ENCODE data around the gene JAKMIP3. TPM values are rescaled to one million over a fixed set of nuclear protein-coding genes. Genes with fewer than 3 reads are reported as not detected.

The JAKMIP3 gene
- total and polyA plus RNA-seq, 2 donors = 0.19 to 0.39 TPM

- Histone ChIP-seq H3K27me3 (ENCODE audit: control insufficient read depth in 2 of 2, insufficient read depth in 1 of 2, low read length in 1 of 2) (peaks cover 0 to 6% of the 10 kb centered on the region in 2 donors), H3K4me3 (ENCODE audit: low read length in 2 of 2) (no peak overlapping the region), H3K4me1 (ENCODE audit: control insufficient read depth in 2 of 2, insufficient read depth in 2 of 2, low read length in 2 of 2) (no peaks in the 10 kb centered on the region), H3K9me3 (ENCODE audit: control insufficient read depth in 2 of 2, insufficient read depth in 1 of 2, low read length in 1 of 2) (no peaks in the 10 kb centered on the region), H3K36me3 (ENCODE audit: control insufficient read depth in 2 of 2, insufficient read depth in 2 of 2, low read length in 1 of 2) (no peaks in the 10 kb centered on the region), H3K27ac (ENCODE audit: low read depth in 1 of 2, low read length in 1 of 2) (no peak overlapping the region)
- no peak for DNase-seq (ENCODE audit: low read depth in 6 of 9, low spot score in 9 of 9)
- WGBS = 63% methylated on average over 12 of the region's 12 CpGs
These were observed 5.8 kb upstream of the JAKMIP3 start for GRCh38 chr10:132059760-132060508.

DNA sequence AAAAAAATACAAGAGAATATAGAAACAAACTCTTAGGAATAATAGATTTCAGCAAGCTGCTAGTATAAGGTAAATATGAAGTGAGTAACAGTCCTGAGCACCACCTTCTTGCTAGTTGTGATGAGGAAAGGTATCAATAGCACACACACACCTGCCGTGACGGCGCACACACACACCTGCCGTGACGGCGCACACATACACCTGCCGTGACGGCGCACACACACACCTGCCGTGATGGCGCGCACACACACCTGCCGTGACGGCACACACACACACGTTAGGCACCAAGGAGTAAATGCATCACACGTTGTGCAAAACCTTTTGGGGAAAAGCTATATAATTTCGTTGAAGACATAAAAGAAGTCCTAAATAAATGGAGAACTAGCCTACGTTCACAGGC lies 4.7 kb upstream of the JAKMIP3 start:
- H3K4me1 ChIP-seq (ENCODE audit: control insufficient read depth in 2 of 2, insufficient read depth in 2 of 2, low read length in 2 of 2) = no peaks in the 10 kb centered on the region
- WGBS = 96% methylated on average over 18 of the region's 18 CpGs
- H3K27me3 ChIP-seq (ENCODE audit: control insufficient read depth in 2 of 2, insufficient read depth in 1 of 2, low read length in 1 of 2) = peaks cover 0 to 17% of the 10 kb centered on the region in 2 donors
- H3K27ac ChIP-seq (ENCODE audit: low read depth in 1 of 2, low read length in 1 of 2) = no peak overlapping the region
- H3K36me3 ChIP-seq (ENCODE audit: control insufficient read depth in 2 of 2, insufficient read depth in 2 of 2, low read length in 1 of 2) = no peaks in the 10 kb centered on the region
- H3K9me3 ChIP-seq (ENCODE audit: control insufficient read depth in 2 of 2, insufficient read depth in 1 of 2, low read length in 1 of 2) = no peaks in the 10 kb centered on the region
- no peak for DNase-seq (ENCODE audit: low read depth in 6 of 9, low spot score in 9 of 9)
- H3K4me3 ChIP-seq (ENCODE audit: low read length in 2 of 2) = no peak overlapping the region

DNA sequence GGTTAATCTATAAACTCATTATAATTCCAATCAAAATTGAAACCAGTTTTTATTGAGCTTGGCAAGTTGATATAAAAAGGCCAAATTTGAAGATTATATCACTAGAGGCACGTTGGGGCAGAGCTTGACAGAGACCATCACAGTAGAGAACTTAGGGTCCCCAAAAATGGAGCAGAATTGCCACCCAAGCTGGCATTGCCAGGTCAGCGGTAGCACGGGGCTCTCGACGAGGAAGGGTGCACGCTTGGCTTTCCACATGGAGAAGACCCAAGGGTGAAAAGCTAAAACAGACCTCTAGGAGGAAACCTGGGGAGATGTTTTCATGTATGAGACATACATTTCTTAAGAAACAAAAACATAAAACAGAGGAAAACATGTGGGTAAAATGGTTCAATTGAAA lies 4.3 kb upstream of the JAKMIP3 start:
- H3K4me3 ChIP-seq (ENCODE audit: low read length in 2 of 2) = no peak overlapping the region
- peaks cover 0 to 18% of the 10 kb centered on the region in 2 donors for H3K27me3 ChIP-seq (ENCODE audit: control insufficient read depth in 2 of 2, insufficient read depth in 1 of 2, low read length in 1 of 2)
- no peaks in the 10 kb centered on the region for H3K36me3 ChIP-seq (ENCODE audit: control insufficient read depth in 2 of 2, insufficient read depth in 2 of 2, low read length in 1 of 2)
- H3K27ac ChIP-seq (ENCODE audit: low read depth in 1 of 2, low read length in 1 of 2) = no peak overlapping the region
- no peaks in the 10 kb centered on the region for H3K9me3 ChIP-seq (ENCODE audit: control insufficient read depth in 2 of 2, insufficient read depth in 1 of 2, low read length in 1 of 2)
- H3K4me1 ChIP-seq (ENCODE audit: control insufficient read depth in 2 of 2, insufficient read depth in 2 of 2, low read length in 2 of 2) = no peaks in the 10 kb centered on the region
- DNase-seq (ENCODE audit: low read depth in 6 of 9, low spot score in 9 of 9) = no peak
- WGBS = 92% methylated on average over 6 of the region's 6 CpGs

- Histone ChIP-seq H3K27me3 (ENCODE audit: control insufficient read depth in 2 of 2, insufficient read depth in 1 of 2, low read length in 1 of 2) (peaks cover 0 to 18% of the 10 kb centered on the region in 2 donors), H3K36me3 (ENCODE audit: control insufficient read depth in 2 of 2, insufficient read depth in 2 of 2, low read length in 1 of 2) (no peaks in the 10 kb centered on the region), H3K9me3 (ENCODE audit: control insufficient read depth in 2 of 2, insufficient read depth in 1 of 2, low read length in 1 of 2) (no peaks in the 10 kb centered on the region), H3K4me3 (ENCODE audit: low read length in 2 of 2) (no peak overlapping the region), H3K27ac (ENCODE audit: low read depth in 1 of 2, low read length in 1 of 2) (no peak overlapping the region), H3K4me1 (ENCODE audit: control insufficient read depth in 2 of 2, insufficient read depth in 2 of 2, low read length in 2 of 2) (no peaks in the 10 kb centered on the region)
- 84% methylated on average over 11 of the region's 11 CpGs for WGBS
- no peak for DNase-seq (ENCODE audit: low read depth in 6 of 9, low spot score in 9 of 9)
These were observed 3.6 kb upstream of the JAKMIP3 start for GRCh38 chr10:132062116-132062515.

DNA sequence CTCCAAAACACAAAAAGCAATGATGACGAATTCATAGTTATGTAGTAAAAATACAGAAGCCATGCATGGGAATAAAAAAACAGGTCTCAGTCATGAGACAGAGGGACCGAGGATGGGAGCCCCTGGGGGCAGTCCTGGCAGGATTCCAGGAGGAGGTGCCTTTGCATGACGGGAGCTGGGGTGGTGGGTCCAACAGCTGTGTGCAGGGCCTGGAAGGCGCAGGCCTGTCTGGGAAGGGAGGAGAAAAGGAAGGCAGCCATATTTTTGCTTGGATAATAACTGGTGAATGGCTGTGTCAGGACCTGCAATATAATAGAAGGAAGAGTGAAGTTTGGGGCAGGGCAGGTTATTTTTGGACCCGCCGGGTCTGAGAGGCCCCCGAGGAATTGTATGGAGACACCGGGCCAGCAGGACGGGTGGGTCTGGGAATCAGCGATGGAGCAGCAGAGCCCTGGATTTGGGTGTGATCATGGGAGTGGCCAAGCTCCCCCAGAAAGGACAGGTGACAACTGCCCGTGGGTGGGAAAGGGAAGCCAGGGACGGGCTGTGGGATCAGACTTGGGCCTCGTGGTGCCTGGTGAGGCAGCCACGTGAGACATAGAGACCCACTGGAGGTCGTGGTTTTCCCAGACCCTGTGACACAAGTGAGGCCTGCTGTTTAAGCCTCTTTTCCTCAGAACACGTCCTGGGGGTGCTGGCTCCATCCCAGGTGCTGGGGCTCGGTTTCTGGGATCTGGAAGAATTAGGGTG lies 2.9 kb upstream of the JAKMIP3 start:
- H3K36me3 ChIP-seq (ENCODE audit: control insufficient read depth in 2 of 2, insufficient read depth in 2 of 2, low read length in 1 of 2) = no peaks in the 10 kb centered on the region
- no peaks in the 10 kb centered on the region for H3K9me3 ChIP-seq (ENCODE audit: control insufficient read depth in 2 of 2, insufficient read depth in 1 of 2, low read length in 1 of 2)
- peaks cover 0 to 18% of the 10 kb centered on the region in 2 donors for H3K27me3 ChIP-seq (ENCODE audit: control insufficient read depth in 2 of 2, insufficient read depth in 1 of 2, low read length in 1 of 2)
- no peak overlapping the region for H3K4me3 ChIP-seq (ENCODE audit: low read length in 2 of 2)
- no peaks in the 10 kb centered on the region for H3K4me1 ChIP-seq (ENCODE audit: control insufficient read depth in 2 of 2, insufficient read depth in 2 of 2, low read length in 2 of 2)
- DNase-seq (ENCODE audit: low read depth in 6 of 9, low spot score in 9 of 9) = no peak
- WGBS = 85% methylated on average over 17 of the region's 17 CpGs
- no peak overlapping the region for H3K27ac ChIP-seq (ENCODE audit: low read depth in 1 of 2, low read length in 1 of 2)

DNA sequence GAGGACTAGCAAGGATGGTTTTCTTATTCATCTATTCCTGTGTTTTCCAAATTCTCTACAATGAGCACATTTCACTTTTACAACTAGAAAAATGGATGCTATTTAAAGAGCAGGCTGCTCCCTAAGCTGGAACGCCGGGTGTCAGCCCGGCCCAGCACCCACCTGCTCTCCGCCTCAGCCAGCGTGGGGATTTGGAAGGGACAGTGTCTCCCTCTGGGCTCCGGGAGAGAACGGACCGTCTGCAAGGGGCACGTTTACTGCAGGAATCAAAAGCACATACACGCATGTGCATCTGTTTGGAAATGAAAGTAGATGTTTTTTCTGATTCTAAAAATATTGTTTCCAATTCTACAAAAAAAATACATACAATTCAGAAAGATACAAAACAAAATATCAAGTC lies 2.3 kb upstream of the JAKMIP3 start:
- Histone ChIP-seq H3K9me3 (ENCODE audit: control insufficient read depth in 2 of 2, insufficient read depth in 1 of 2, low read length in 1 of 2) (no peaks in the 10 kb centered on the region), H3K36me3 (ENCODE audit: control insufficient read depth in 2 of 2, insufficient read depth in 2 of 2, low read length in 1 of 2) (no peaks in the 10 kb centered on the region), H3K4me1 (ENCODE audit: control insufficient read depth in 2 of 2, insufficient read depth in 2 of 2, low read length in 2 of 2) (no peaks in the 10 kb centered on the region), H3K27me3 (ENCODE audit: control insufficient read depth in 2 of 2, insufficient read depth in 1 of 2, low read length in 1 of 2) (peaks cover 0 to 18% of the 10 kb centered on the region in 2 donors), H3K4me3 (ENCODE audit: low read length in 2 of 2) (no peak overlapping the region), H3K27ac (ENCODE audit: low read depth in 1 of 2, low read length in 1 of 2) (no peak overlapping the region)
- no peak for DNase-seq (ENCODE audit: low read depth in 6 of 9, low spot score in 9 of 9)
- 95% methylated on average over 10 of the region's 10 CpGs for WGBS

DNA sequence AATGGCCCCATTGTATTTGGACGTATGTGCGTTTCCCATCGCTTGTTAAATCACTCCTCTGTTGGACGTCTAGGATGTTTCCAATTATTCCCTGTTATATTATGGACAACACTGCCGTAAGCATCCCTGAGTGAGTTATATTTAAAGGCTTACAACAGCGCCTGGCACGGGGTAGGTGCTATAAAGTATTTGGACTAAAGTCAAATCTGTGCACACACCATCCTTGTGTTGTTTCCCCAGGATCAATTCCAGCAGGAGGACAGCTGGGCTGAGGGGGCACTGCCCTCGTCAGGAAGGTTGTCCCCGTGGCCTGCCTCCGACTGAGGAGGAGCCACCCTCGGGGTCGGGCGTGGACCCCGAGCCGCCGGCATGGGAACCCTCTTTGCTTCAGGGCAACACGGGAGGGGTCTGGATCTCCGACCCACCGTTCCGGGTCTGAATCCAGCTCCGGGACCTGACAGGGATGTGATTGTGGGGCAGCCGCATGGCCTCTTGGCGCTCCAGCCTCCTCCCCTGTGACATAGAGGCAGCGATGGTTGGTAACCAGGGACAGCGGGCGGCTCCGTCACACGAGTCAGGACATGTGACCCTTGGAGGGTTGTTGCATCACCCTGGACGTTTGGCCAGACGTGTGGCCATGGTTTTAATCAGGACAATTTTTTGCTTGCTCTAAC lies 1.5 kb upstream of the JAKMIP3 start:
- Histone ChIP-seq H3K36me3 (ENCODE audit: control insufficient read depth in 2 of 2, insufficient read depth in 2 of 2, low read length in 1 of 2) (no peaks in the 10 kb centered on the region), H3K4me3 (ENCODE audit: low read length in 2 of 2) (no peak overlapping the region), H3K9me3 (ENCODE audit: control insufficient read depth in 2 of 2, insufficient read depth in 1 of 2, low read length in 1 of 2) (no peaks in the 10 kb centered on the region), H3K4me1 (ENCODE audit: control insufficient read depth in 2 of 2, insufficient read depth in 2 of 2, low read length in 2 of 2) (no peaks in the 10 kb centered on the region), H3K27ac (ENCODE audit: low read depth in 1 of 2, low read length in 1 of 2) (no peak overlapping the region), H3K27me3 (ENCODE audit: control insufficient read depth in 2 of 2, insufficient read depth in 1 of 2, low read length in 1 of 2) (peaks cover 0 to 18% of the 10 kb centered on the region in 2 donors)
- DNase-seq (ENCODE audit: low read depth in 6 of 9, low spot score in 9 of 9) = no peak
- WGBS = 94% methylated on average over 30 of the region's 30 CpGs

DNA sequence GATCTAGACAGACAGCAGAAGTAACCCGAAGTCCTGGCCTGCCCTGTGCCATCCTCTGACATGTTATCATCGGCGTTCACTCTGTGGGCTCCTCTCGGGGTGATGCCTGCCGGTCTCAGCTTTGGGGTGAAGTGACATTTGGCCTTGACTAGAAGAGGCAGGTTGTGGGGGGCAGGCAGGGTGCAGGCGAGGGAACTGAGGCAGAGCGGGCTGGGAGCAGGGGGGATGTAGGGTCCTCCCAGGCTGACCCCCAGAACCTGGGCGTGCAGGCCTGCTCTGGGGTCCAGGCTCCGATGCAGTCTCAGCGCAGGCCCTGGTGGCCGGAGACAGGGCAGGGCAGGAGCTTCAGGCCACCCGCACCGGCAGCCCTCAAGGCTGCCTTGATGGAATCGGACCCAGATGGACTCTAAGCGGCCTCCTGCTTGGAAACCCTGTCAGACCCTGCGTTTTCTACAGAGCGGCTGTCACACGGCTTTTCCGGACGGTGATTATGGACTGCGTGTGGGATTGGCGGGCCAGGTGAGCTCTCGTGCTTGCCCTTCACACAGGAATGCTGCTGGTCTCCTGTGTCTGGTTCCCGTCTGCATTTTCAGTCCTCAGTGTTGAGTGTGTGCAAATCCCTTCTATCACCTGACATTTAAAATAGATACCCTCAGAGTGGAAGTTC lies 842 bp upstream of the JAKMIP3 start:
- no peak overlapping the region for H3K27ac ChIP-seq (ENCODE audit: low read depth in 1 of 2, low read length in 1 of 2)
- no peaks in the 10 kb centered on the region for H3K36me3 ChIP-seq (ENCODE audit: control insufficient read depth in 2 of 2, insufficient read depth in 2 of 2, low read length in 1 of 2)
- no peak overlapping the region for H3K4me3 ChIP-seq (ENCODE audit: low read length in 2 of 2)
- no peak for DNase-seq (ENCODE audit: low read depth in 6 of 9, low spot score in 9 of 9)
- no peaks in the 10 kb centered on the region for H3K4me1 ChIP-seq (ENCODE audit: control insufficient read depth in 2 of 2, insufficient read depth in 2 of 2, low read length in 2 of 2)
- peaks cover 0 to 18% of the 10 kb centered on the region in 2 donors for H3K27me3 ChIP-seq (ENCODE audit: control insufficient read depth in 2 of 2, insufficient read depth in 1 of 2, low read length in 1 of 2)
- H3K9me3 ChIP-seq (ENCODE audit: control insufficient read depth in 2 of 2, insufficient read depth in 1 of 2, low read length in 1 of 2) = no peaks in the 10 kb centered on the region
- 92% methylated on average over 24 of the region's 24 CpGs for WGBS

All from thymus (tissue), 11 donors.